ENCODE measurements around the gene MAFF. TPM values are rescaled to one million over a fixed set of nuclear protein-coding genes. Genes with fewer than 3 reads are reported as not detected.

Gene MAFF
- total RNA-seq, 4 donors from 2014 or later: 13.1 to 111 (median 24.6) TPM

- no peaks in the 10 kb centered on the region for H3K27me3 ChIP-seq
- no peak overlapping the region for H3K27ac ChIP-seq
- WGBS, 2 donors: 89 to 94% methylated on average over 9 to 12 of the region's 12 CpGs
- intact Hi-C loops (cut with DNase I): no loop called here
- peaks cover 26 to 38% of the 10 kb centered on the region in 2 donors for H3K36me3 ChIP-seq
- H3K4me3 ChIP-seq (replicated peaks in 1 of 3): no peak overlapping the region
- TF ChIP-seq POLR2A (IDR thresholded peaks at IDR 0.05): no peak
- TF ChIP-seq CTCF (IDR thresholded peaks at IDR 0.05): no peak
- H3K4me1 ChIP-seq: peaks cover 0 to 6% of the 10 kb centered on the region in 2 donors
- no peak for DNase-seq
- no peaks in the 10 kb centered on the region for H3K9me3 ChIP-seq
Observed at GRCh38 chr22:38247713-38248112, 45.9 kb downstream of the MAFF start.

- WGBS, 2 donors: 98% methylated on average over 6 of the region's 6 CpGs
Observed at GRCh38 chr22:38248280-38248679, 46.5 kb downstream of the MAFF start.

DNA sequence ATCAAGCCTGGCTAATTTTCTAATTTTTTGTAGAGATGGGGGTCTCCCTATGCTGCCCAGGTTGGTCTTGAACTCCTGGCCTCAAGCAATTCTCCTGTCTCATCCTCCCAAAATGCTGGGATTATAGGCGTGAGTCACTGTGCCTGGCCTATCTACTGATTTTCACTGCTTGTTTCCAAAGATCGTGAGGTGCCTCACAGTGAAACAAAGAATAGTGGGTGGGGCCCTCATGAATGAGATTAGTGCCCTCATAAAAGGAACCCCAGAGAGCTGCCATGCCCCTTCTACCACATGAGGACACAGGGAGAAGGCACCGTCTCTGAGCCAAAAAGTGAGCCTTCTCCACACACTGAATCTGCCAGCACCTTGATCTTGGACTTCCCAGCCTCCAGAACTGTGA lies 47.5 kb downstream of the MAFF start:
- DNase-seq: no peak
- Histone ChIP-seq H3K27me3 (no peaks in the 10 kb centered on the region), H3K36me3 (peaks cover 24 to 31% of the 10 kb centered on the region in 2 donors), H3K4me3 (replicated peaks in 1 of 3) (no peak overlapping the region), H3K9me3 (no peaks in the 10 kb centered on the region), H3K4me1 (peaks cover 2% of the 10 kb centered on the region in 2 donors), H3K27ac (no peak overlapping the region)
- TF ChIP-seq POLR2A (IDR thresholded peaks at IDR 0.05): no peak
- TF ChIP-seq CTCF (IDR thresholded peaks at IDR 0.05): no peak
- WGBS, 2 donors: 97 to 100% methylated on average over 3 of the region's 3 CpGs
- intact Hi-C loops (cut with DNase I): no loop called here

More at GRCh38 chr22:38248280-38248679, 46.5 kb downstream of the MAFF start:
- Histone ChIP-seq H3K4me3 (replicated peaks in 1 of 3) (no peak overlapping the region), H3K27me3 (no peaks in the 10 kb centered on the region), H3K9me3 (no peaks in the 10 kb centered on the region), H3K27ac (no peak overlapping the region), H3K4me1 (peaks cover 0 to under 1% of the 10 kb centered on the region in 2 donors), H3K36me3 (peaks cover 26 to 38% of the 10 kb centered on the region in 2 donors)
- intact Hi-C loops (cut with DNase I): no loop called here
- no peak for DNase-seq
- no peak for TF ChIP-seq POLR2A (IDR thresholded peaks at IDR 0.05)
- TF ChIP-seq CTCF (IDR thresholded peaks at IDR 0.05): no peak

- peaks cover 16 to 24% of the 10 kb centered on the region in 2 donors for H3K36me3 ChIP-seq
- no peaks in the 10 kb centered on the region for H3K9me3 ChIP-seq
- intact Hi-C loops (cut with DNase I): no loop called here
- H3K4me3 ChIP-seq (replicated peaks in 1 of 3): no peak overlapping the region
- no peak for TF ChIP-seq POLR2A (IDR thresholded peaks at IDR 0.05)
- no peak for TF ChIP-seq CTCF (IDR thresholded peaks at IDR 0.05)
- H3K4me1 ChIP-seq: peaks cover 4% of the 10 kb centered on the region in 2 donors
- no peaks in the 10 kb centered on the region for H3K27me3 ChIP-seq
- H3K27ac ChIP-seq: no peak overlapping the region
- no peak for DNase-seq
- WGBS, 2 donors: 95 to 98% methylated on average over 25 of the region's 25 CpGs
Observed at GRCh38 chr22:38249803-38250642, 48.2 kb downstream of the MAFF start.

- intact Hi-C loops (cut with DNase I): no loop called here
- 80 to 83% methylated on average over 13 of the region's 13 CpGs for WGBS, 2 donors
- Histone ChIP-seq H3K4me3 (replicated peaks in 1 of 3) (no peak overlapping the region), H3K27ac (no peak overlapping the region), H3K9me3 (no peaks in the 10 kb centered on the region), H3K27me3 (no peaks in the 10 kb centered on the region), H3K36me3 (peaks cover 10 to 16% of the 10 kb centered on the region in 2 donors), H3K4me1 (peaks cover 4% of the 10 kb centered on the region in 2 donors)
- no peak for DNase-seq
- TF ChIP-seq POLR2A (IDR thresholded peaks at IDR 0.05): no peak
- no peak for TF ChIP-seq CTCF (IDR thresholded peaks at IDR 0.05)
Observed at GRCh38 chr22:38250643-38251340, 49.0 kb downstream of the MAFF start.

Measured in thyroid gland (tissue), 4 donors.